Fibroblast of villous mesenchyme (primary cell): ENCODE results near the gene RPA1. TPM values are rescaled to one million over a fixed set of nuclear protein-coding genes. Genes with fewer than 3 reads are reported as not detected.

Experiments
- DNase-seq: peaks from one replicate; pipeline ENCODE4 v3.0.0-alpha.2; 2010; ENCODE audit warnings: low read depth
- H3K4me3 ChIP-seq: 2 replicates; pipeline ENCODE4 v1.5.1; 2011; ENCODE audit warnings: low read depth, mild to moderate bottlenecking, low read length
- total RNA-seq: library from RNA; depleted of rRNA; stranded (reverse); fragments of >200 nt; gene quantifications from 2 replicates; pipeline ENCODE4 v1.2.3, GENCODE V29; 2012
- TF ChIP-seq, protein P1 (sequence below): IDR thresholded peaks from 2 replicates; pipeline ENCODE4 v1.5.1; 2012; ENCODE audit warnings: low read depth, mild to moderate bottlenecking, low read length; ENCODE audit not compliant: insufficient read depth

The RPA1 gene
- total RNA-seq, 1 donor = 13.4 TPM

DNA sequence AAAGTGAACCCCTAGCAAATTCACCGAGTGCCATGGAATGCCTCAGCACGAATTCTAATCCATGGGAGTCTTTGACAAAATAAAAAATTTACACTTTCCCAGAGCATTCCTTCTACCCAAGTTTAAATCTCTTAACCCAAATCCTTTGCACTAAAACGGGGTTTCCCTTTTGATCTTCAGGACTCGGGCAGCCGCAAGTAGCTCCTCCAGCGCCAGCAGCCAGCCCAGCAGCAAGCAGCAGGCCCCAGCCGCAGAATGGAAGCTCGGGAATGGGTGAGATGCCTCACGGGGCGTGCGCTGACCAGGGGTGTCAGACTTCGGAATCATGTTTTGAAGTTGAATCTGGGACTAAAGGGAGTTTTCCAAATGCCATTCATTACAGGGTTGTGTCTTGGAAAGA lies 42.4 kb downstream of the RPA1 start:
- no peak for DNase-seq
- TF ChIP-seq, protein P1, sequence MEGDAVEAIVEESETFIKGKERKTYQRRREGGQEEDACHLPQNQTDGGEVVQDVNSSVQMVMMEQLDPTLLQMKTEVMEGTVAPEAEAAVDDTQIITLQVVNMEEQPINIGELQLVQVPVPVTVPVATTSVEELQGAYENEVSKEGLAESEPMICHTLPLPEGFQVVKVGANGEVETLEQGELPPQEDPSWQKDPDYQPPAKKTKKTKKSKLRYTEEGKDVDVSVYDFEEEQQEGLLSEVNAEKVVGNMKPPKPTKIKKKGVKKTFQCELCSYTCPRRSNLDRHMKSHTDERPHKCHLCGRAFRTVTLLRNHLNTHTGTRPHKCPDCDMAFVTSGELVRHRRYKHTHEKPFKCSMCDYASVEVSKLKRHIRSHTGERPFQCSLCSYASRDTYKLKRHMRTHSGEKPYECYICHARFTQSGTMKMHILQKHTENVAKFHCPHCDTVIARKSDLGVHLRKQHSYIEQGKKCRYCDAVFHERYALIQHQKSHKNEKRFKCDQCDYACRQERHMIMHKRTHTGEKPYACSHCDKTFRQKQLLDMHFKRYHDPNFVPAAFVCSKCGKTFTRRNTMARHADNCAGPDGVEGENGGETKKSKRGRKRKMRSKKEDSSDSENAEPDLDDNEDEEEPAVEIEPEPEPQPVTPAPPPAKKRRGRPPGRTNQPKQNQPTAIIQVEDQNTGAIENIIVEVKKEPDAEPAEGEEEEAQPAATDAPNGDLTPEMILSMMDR = no peak
- H3K4me3 ChIP-seq = no peak overlapping the region

DNA sequence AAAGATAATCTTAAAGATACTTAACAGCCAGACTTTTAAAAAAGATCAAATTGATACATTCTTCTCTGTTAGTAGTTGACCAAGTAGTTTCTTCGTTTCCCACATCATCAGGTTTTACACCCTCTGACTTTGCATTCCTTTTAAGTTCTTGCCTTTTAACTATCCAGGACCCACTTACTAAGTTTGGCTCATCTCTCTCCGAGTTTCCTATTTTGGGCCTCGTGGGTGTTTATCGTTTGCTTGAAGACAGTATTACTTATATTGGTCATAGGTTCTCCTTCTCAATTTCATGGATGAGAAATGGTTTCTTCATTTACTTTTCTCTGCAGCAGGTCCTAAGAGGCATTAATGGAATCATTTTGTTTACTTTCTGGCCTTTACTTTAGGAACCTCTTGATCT lies 43.2 kb downstream of the RPA1 start:
- TF ChIP-seq, protein P1 = no peak
- no peak overlapping the region for H3K4me3 ChIP-seq
- no peak for DNase-seq

DNA sequence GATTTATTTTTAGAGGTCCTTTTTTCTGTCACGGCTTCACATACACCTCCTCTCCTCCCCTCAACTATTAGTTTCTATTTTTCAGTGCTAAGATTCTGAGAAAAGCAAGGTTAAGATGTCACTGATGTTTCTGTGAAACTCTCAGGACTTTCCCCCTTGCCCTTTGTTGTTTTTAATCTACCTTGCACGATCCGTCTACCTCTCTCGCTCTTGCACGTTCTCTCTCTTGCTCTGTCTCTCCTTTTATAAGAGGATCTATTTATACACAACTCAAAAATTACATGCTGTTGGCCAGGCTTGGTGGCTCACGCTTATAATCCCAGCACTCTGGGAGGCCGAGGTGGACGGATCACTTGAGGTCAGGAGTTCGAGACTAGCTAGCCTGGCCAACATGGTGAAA lies 43.6 kb downstream of the RPA1 start:
- TF ChIP-seq, protein P1 = no peak
- no peak for DNase-seq
- no peak overlapping the region for H3K4me3 ChIP-seq

DNA sequence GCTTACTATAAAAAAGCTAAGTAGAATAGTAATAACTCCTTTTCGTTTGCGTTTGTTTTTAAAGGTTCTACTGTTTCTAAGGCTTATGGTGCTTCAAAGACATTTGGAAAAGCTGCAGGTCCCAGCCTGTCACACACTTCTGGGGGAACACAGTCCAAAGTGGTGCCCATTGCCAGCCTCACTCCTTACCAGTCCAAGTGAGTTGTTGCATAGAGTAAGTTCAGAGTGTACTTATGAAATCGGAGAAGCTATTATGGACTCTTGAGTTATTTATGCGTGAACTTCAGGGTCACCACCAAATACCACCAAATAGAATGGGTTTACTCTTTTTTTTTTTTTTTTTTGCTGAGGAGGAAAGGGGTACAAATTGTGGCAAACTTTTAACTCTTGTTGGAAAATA lies 45.8 kb downstream of the RPA1 start:
- TF ChIP-seq, protein P1 = no peak
- no peak overlapping the region for H3K4me3 ChIP-seq
- no peak for DNase-seq

DNA sequence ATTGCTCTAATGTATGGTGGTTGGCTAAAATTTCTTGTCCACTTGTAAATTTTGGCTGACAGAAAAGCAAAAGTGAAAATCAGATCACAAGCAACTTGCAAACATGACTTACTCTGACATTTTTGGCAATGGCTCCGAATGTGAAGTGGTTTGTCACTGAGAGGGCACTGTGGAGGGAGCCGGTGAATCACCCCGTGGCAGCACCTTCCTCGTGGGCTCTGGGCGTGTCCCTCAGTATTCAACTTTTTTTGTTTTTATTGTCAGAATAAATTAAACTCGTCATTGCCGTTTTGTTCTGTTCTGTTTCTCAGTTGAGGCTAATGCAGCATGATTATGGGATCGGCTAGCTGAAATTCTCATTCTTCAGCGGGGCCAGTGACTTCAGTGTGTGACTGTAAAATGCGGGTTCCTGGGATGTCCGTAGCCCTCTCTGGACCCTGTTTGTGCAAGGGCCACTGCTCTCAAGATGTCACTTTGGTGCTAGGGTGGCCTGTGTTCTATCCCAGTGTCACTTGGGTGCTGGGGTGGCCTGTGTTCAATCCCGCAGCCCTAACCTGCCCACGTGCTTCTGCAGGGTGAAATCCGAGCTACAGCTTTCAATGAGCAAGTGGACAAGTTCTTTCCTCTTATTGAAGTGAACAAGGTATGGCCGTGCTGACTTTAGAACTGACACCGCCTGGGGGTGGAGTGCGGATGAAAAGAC lies 48.8 kb downstream of the RPA1 start:
- H3K4me3 ChIP-seq = no peak overlapping the region
- TF ChIP-seq, protein P1 = no peak
- no peak for DNase-seq

DNA sequence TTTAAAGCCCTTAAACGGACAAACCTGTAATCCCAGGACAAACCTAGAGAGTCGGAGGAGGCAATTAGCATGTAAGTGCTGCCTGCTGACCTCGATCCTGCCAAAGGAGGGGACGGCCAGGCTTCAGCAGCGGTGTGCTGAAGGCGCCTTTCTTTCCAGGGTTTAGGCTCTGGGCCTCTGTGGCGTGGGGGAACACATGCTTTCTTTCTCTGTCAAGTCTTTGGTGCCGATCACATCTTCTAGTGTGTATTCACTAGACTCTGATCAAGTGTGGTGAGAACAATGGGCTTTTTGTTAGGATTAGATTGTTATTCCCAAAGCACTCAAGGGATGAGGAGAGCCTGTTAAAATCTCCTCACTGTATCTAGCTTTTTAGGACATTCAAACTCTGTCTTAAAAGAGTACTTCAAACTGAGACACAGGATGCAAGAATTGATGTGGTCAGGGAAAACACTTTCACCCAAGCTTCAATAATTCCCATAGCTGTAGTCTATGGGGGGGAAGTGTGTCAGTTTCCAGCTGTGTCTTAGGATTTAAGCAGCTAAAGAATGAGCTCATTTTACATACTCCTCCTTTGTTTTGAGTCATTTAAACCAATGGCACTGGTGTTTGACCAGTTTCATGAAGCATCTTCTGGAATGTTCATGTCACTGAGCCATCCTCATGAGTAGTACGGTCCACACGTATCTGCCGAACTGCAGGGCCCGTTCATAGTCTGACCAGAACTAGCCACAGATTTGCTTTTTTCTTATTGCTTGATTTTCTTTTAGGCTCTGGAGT lies 51.2 kb downstream of the RPA1 start:
- no peak overlapping the region for H3K4me3 ChIP-seq
- TF ChIP-seq, protein P1 = no peak
- DNase-seq = no peak
